NCI-H2227 (cell line): ENCODE data around the gene LRRN1.
"Not testable (repeated sequence)": the region's sequence is repeated elsewhere in the genome, so short reads cannot be mapped to it uniquely, and the experiment has no call there.

Experiments used
- DNase-seq: peaks from one replicate; lab custom pipeline; 2025; ENCODE audit not compliant: unreplicated experiment; lab: John Stamatoyannopoulos, UW

Gene LRRN1

DNA sequence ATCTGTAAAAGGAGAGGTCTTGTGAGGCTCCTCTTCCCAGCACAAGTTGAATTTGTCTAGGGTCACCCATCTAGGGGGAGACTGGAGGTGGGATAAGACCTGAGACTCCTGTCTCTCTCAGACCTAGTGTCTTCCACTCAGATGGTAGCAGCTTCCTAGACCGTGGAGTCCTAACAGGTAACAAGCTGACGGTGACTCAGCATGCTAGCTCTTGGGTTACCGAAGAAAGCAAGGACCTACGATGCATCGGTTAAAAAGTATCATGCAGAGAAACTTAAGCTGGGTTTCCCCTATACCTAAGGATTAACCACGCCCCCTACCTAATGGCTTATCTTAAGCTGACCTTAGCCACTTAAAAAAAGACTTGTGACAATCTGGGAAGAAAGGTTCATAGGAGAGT is 7.6 kb downstream of the LRRN1 start:
- DNase-seq = no peak

GRCh38 chr3:3813013-3813412 is 13.8 kb downstream of the LRRN1 start:
- DNase-seq = no peak

DNA sequence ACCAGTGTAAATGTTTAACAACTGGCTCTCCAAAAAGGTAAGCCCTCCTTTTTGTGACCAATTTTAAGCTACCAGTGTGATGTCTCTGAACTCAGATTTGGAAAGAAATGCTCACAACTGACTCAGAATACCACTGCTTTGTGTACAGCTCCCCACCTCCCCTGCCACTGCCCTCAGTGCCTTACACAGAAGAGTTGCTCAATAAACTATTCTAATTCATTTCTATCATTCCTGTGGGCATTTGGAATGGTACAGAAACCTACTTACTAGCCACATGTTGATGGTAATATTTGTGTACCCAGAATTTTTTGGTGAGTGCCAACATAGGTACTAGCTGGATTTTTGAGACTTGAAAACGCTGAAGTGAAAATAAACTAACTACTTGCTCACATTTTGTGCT is 16.0 kb downstream of the LRRN1 start:
- no peak for DNase-seq

DNA sequence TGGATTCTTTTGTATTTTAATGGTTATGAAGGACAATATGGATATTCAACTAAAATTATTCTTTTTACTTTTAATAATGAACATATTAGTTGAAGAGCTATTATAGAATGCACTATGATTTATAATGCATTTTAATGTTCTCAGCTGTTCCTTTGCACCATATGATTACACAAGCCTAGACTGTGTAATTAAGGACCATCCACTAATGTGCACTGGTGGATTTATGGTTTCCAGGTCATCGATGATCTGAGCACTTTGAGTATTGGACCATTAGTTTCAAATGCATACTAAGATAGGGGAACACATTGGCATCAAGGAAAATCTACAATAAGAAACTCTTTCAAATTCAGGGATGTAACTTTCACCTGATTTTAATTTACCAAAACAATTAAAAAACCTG is 16.8 kb downstream of the LRRN1 start:
- no peak for DNase-seq

GRCh38 chr3:3817865-3818264 is 18.6 kb downstream of the LRRN1 start:
- no peak for DNase-seq

- DNase-seq = no peak
Measured at GRCh38 chr3:3821777-3822176, 22.5 kb downstream of the LRRN1 start.

- no peak for DNase-seq
Measured at GRCh38 chr3:3825035-3825434, 25.8 kb downstream of the LRRN1 start.

- DNase-seq = no peak
Measured at GRCh38 chr3:3826521-3826920, 27.3 kb downstream of the LRRN1 start.

GRCh38 chr3:3827111-3827510 is 27.9 kb downstream of the LRRN1 start:
- DNase-seq = no peak

GRCh38 chr3:3828417-3828816 is 29.2 kb downstream of the LRRN1 start:
- not testable (repeated sequence) for DNase-seq

GRCh38 chr3:3836845-3837244 is 37.6 kb downstream of the LRRN1 start:
- no peak for DNase-seq

DNA sequence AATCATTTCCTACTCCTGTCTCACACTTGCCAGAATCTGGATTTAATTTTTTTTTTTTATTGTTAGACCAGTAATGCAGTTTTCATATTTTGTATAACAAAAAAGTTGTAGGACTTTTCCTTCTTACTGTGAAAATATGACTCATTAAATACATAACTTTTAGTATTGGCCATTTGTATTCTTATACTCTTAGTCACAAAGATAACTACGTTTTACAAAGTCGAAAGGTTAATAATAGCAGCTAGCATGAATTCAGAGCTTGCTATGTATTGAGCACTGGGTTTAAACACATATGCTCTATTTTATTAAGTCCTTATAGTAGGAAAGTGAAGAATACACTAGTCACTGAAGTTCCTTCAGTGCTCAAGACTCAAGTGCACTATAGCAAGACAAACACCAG is 43.1 kb downstream of the LRRN1 start:
- DNase-seq = no peak

GRCh38 chr3:3847994-3848922 is 49.0 kb downstream of the LRRN1 start:
- no peak for DNase-seq

DNA sequence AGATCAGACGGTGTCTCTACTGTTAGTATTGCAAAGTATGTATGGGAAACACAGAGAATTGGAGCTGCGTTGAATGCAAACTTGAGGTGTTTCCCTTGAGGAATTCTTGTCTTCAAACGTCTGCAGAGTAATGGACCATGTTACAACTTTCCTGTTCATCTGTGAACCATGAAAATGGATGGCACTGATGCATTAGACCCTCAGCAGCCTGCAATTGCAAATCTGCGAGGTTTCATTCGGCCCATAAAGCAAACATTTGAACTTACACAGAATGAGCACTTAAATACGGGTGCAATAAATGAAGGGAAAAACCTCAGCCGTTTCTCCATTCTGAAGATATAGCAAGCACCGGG is 49.7 kb downstream of the LRRN1 start:
- no peak for DNase-seq

DNA sequence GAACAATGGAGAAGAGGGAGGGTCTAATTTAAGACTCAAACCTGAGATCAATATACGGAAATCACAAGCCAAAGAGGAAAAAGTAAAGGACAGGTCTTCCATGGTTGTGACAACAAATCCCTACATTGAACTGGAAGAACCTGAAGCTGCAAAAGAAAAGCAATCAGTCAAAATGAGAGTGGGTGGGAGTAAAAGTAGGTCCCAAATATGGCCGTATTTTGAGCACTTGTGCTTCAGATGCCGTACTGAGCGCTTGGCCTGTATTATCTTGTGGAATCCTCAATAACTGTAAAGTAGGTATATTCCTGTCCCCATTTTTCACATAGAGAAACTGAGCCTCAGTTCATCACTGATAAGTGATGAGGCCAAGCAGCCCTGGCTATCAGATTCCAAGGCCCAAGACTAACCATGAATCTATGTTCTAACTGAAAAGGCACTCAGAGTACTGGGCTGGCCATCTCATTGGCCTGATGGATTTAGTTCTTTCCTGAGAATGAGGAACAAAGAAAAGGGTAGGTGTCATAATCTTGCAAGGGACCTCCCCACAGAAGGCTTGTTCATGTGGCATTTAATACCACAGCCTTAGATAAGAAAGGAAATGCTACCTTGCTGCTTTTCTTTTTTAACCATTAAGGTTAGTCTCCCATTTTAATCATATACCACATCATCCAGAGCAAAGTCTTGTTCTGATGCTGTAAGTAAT is 52.5 kb downstream of the LRRN1 start:
- no peak for DNase-seq

DNA sequence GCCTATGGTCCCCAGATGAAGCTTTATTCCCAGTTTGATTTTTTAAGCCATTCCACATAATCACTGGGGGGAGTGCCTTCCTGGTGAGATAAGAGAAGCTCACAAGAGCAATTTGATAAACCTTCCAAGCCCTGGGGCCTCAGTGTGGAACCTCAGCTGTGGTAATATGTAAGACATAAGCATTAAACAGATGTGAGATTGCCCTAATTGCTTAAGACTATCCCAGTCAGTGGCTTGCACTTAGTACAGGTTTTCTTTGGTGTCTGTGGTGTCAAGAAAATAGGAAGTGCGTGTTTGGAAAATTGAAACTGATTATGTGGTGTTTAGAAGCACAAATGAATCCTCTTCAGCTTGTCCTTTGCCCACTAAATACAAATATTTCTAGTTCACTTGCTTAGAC is 54.3 kb downstream of the LRRN1 start:
- DNase-seq = peak; percentile 4

- no peak for DNase-seq
Measured at GRCh38 chr3:3855056-3855455, 55.8 kb downstream of the LRRN1 start.

- no peak for DNase-seq
Measured at GRCh38 chr3:3860235-3860634, 61.0 kb downstream of the LRRN1 start.

DNA sequence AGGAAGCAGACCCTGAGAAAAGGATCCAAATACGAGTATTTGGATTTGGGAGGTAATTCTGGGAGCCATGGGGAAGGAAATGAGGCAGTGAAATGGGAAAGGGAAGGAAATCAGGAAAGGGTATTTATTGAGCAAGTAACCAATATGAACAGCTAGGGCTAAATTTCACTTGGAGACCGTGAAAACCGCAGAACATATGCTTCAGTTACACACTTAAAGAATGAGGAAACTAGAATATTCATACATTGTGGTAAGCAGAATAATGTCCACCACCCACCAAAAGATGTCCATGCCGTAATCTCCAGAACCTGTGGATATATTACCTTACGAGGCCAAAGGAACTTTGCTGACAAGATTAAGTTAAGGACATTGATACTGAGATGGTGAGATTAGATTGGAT is 63.3 kb downstream of the LRRN1 start:
- DNase-seq = no peak

GRCh38 chr3:3875491-3875890 is 76.3 kb downstream of the LRRN1 start:
- DNase-seq = no peak

DNA sequence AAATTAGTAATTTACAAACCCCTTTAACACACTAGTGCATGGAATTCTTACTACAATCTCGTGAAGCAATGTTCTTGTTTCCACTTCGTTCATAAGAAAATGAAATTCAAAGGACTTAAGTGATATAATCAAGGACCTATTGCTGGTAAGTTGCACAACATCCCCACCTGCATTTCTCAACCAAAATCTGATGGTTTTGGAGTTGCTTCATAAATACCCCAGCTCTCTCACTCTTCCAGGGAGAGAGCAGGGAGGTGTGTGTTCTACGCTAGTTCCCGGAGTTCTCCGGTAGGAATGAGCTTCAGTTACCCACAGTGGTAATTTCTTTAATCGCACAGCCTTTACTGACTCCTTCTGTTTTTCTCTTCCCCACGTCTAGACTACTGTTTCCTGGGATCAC is 81.8 kb downstream of the LRRN1 start:
- no peak for DNase-seq

GRCh38 chr3:3887311-3887710 is 88.1 kb downstream of the LRRN1 start:
- not testable (repeated sequence) for DNase-seq
